GM12873 (cell line): Measurements from ENCODE around the gene TDRD12.

Experiments
- CTCF ChIP-seq: IDR thresholded peaks from 2 replicates; pipeline ENCODE4 v1.5.1; 2012; ENCODE audit warnings: low read depth, mild to moderate bottlenecking, moderate library complexity, low read length, control low read depth; ENCODE audit not compliant: insufficient read depth; ENCODE audit errors: missing control alignments

Gene TDRD12

GRCh38 chr19:32810452-32810851 lies 90.9 kb downstream of the TDRD12 start:
- no peak for TF ChIP-seq CTCF

- TF ChIP-seq CTCF = no peak
Observed at GRCh38 chr19:32811151-32811550, 91.6 kb downstream of the TDRD12 start.

GRCh38 chr19:32812036-32812435 lies 92.5 kb downstream of the TDRD12 start:
- TF ChIP-seq CTCF = no peak

GRCh38 chr19:32812571-32812970 lies 93.0 kb downstream of the TDRD12 start:
- no peak for TF ChIP-seq CTCF

DNA sequence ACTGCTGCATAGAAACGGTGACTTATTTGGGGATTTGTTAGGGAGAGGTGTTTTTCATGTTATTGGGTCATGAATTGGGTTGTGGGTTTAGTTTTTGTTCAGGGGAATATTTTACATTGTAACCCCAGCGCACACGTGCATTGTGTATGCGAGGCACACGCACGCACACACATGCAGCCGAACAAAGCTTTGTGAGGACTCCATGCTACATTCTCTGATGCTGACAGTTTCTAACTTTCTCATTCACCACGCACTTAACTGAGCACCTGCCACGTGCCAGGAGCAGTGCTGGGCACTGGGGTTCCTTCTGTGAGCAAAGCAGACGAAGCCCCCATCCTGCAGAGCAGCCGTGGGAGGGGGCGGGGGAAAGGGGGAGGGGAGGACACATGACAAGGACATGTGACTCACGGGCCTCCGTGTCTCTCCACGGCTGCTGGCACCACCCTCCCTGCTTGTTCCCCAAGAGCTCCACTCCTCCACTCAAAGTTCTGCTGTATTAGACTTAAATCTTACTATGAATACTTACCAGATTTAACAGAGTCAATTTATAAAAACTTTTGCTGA lies 94.4 kb downstream of the TDRD12 start:
- TF ChIP-seq CTCF = no peak

- TF ChIP-seq CTCF = no peak
Observed at GRCh38 chr19:32814624-32815023, 95.1 kb downstream of the TDRD12 start.

DNA sequence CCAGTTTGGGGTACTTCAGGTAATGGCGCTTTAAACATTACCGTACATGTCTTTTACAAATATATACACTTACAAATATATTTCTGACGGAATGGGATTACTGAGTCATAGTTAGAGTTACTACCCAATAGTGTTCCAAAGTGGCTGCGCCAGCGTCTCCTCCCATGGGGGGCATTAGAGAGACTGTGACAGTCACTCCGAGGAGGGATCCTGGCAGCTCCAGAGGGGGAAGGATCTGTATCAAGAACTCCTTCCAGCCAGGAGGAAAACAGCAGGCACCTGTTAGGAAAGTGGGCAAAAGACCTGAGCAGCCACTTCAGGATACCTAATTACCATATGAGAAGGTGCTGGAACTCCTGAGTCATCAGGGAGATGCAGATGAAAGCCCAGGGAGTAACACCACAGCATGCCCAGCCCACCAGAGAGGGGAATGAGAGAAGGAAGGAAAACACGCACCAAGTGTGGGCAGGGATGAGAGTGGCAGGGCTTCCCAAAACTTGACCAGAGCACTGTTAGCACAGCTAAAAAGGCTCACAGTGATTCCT lies 97.1 kb downstream of the TDRD12 start:
- no peak for TF ChIP-seq CTCF
